HL-60/S4 (cell line): ENCODE data around the gene HSD17B2.
"Not testable (repeated sequence)": the region's sequence is repeated elsewhere in the genome, so short reads cannot be mapped to it uniquely, and the experiment has no call there.

Source experiments
- in situ Hi-C: fragments of 300-500 bp; cut with MboI; formaldehyde crosslinking; loops from 2 replicates; pipeline ENCODE4 v1.14.3; 2022; ENCODE audit warnings: low sequenced_read_pairs

The HSD17B2 gene

GRCh38 chr16:82072313-82072712, 37.3 kb downstream of the HSD17B2 start:
- in situ Hi-C loops, result no loop called here

- in situ Hi-C loops, result no loop called here
Observed at GRCh38 chr16:82074019-82074558, 39.0 kb downstream of the HSD17B2 start.

- in situ Hi-C loops, result no loop called here
Observed at GRCh38 chr16:82078125-82078524, 43.1 kb downstream of the HSD17B2 start.

- in situ Hi-C loops, result no loop called here
Observed at GRCh38 chr16:82079892-82080291, 44.8 kb downstream of the HSD17B2 start.

GRCh38 chr16:82081264-82081663, 46.2 kb downstream of the HSD17B2 start:
- in situ Hi-C loops, result no loop called here

GRCh38 chr16:82082097-82082496, 47.0 kb downstream of the HSD17B2 start:
- in situ Hi-C loops, result no loop called here

GRCh38 chr16:82082543-82083244, 47.6 kb downstream of the HSD17B2 start:
- in situ Hi-C loops, result no loop called here

- in situ Hi-C loops, result no loop called here
Observed at GRCh38 chr16:82083710-82084353, 48.8 kb downstream of the HSD17B2 start.

- in situ Hi-C loops, result no loop called here
Observed at GRCh38 chr16:82085011-82085779, 50.1 kb downstream of the HSD17B2 start.

GRCh38 chr16:82088483-82088882, 53.4 kb downstream of the HSD17B2 start:
- in situ Hi-C loops, result no loop called here

- in situ Hi-C loops, result no loop called here
Observed at GRCh38 chr16:82091241-82091640, 56.2 kb downstream of the HSD17B2 start.

GRCh38 chr16:82092711-82093110, 57.7 kb downstream of the HSD17B2 start:
- in situ Hi-C loops, result no loop called here

GRCh38 chr16:82093666-82094300, 58.7 kb downstream of the HSD17B2 start:
- in situ Hi-C loops, result no loop called here

GRCh38 chr16:82094942-82095540, 60.0 kb downstream of the HSD17B2 start:
- in situ Hi-C loops, result no loop called here

- in situ Hi-C loops, result no loop called here
Observed at GRCh38 chr16:82096641-82097040, 61.6 kb downstream of the HSD17B2 start.

- in situ Hi-C loops, result no loop called here
Observed at GRCh38 chr16:82105107-82105506, 70.1 kb downstream of the HSD17B2 start.

- in situ Hi-C loops, result no loop called here
Observed at GRCh38 chr16:82108100-82108499, 73.0 kb downstream of the HSD17B2 start.

- in situ Hi-C loops, result no loop called here
Observed at GRCh38 chr16:82108774-82109173, 73.7 kb downstream of the HSD17B2 start.

- in situ Hi-C loops, result not testable (repeated sequence)
Observed at GRCh38 chr16:82109266-82109665, 74.2 kb downstream of the HSD17B2 start.

- in situ Hi-C loops, result no loop called here
Observed at GRCh38 chr16:82111944-82112343, 76.9 kb downstream of the HSD17B2 start.

GRCh38 chr16:82113741-82114140, 78.7 kb downstream of the HSD17B2 start:
- in situ Hi-C loops, result no loop called here
